H1 (cell line): ENCODE data around the gene EXTL1. TPM values are rescaled to one million over a fixed set of nuclear protein-coding genes. Genes with fewer than 3 reads are reported as not detected.

Experiments
- CTCF ChIA-PET: fragments of 300-600 bp; sonication (Branson Sonifier 250); formaldehyde crosslinking; loops from one replicate; lab custom pipeline; 2021; ENCODE audit not compliant: partially characterized antibody; lab: Charles Lee
- POLR2A ChIA-PET: fragments of 300-600 bp; sonication (Branson Sonifier 250); formaldehyde crosslinking; loops from one replicate; lab custom pipeline; 2021; ENCODE audit warnings: inconsistent platforms; ENCODE audit not compliant: partially characterized antibody; lab: Charles Lee
- DNase-seq, 2 experiments: peaks; one replicate each; pipeline versions ENCODE4 v3.0.0 to v3.0.0-alpha.2; 2010 to 2022; ENCODE audit warnings: low spot score in 2 of 2, low read depth in 1 of 2, mixed read lengths in 1 of 2
- FAIRE-seq: peaks from 2 replicates; lab custom pipeline; 2011; peaks lifted over from hg19 to GRCh38; lab: Jason Lieb, UNC
- H2AFZ ChIP-seq: 2 replicates; pipeline ENCODE4 v1.8.1; 2012; ENCODE audit warnings: low read length, inconsistent platforms
- H2AK5ac ChIP-seq: 2 replicates; pipeline ENCODE4 v1.6.1; 2013; ENCODE audit warnings: low read depth, low read length
- H2BK120ac ChIP-seq: replicated peaks from 2 replicates; pipeline ENCODE3; 2013; ENCODE audit warnings: low read depth, low read length, inconsistent platforms
- H2BK12ac ChIP-seq: 2 replicates; pipeline ENCODE4 v1.6.1; 2013; ENCODE audit warnings: low read depth, low read length
- H2BK15ac ChIP-seq: 2 replicates; pipeline ENCODE4 v1.6.1; 2013; ENCODE audit warnings: low read length
- H2BK20ac ChIP-seq: 2 replicates; pipeline ENCODE4 v1.6.1; 2013; ENCODE audit warnings: low read length
- H2BK5ac ChIP-seq: 2 replicates; pipeline ENCODE4 v1.6.1; 2013; ENCODE audit warnings: low read depth, low read length
- H3K14ac ChIP-seq: 2 replicates; pipeline ENCODE4 v1.6.1; 2013; ENCODE audit warnings: inconsistent platforms; ENCODE audit not compliant: insufficient read length
- H3K18ac ChIP-seq: 2 replicates; pipeline ENCODE4 v1.6.1; 2013; ENCODE audit warnings: low read length; ENCODE audit errors: extremely low read depth
- H3K23ac ChIP-seq: 2 replicates; pipeline ENCODE4 v1.6.1; 2013; ENCODE audit warnings: inconsistent platforms; ENCODE audit not compliant: insufficient read length
- H3K23me2 ChIP-seq: 2 replicates; pipeline ENCODE4 v1.6.1; 2013; ENCODE audit warnings: low read depth, low read length
- H3K27ac ChIP-seq: 2 replicates; pipeline ENCODE4 v1.6.1; 2011; ENCODE audit warnings: low read depth, low read length, inconsistent platforms
- H3K27me3 ChIP-seq, 4 experiments: replicated peaks in 1 of 4; 1 replicate in 1 of 4; 2 replicates in 3 of 4; pipeline versions ENCODE4 v1.6.1 to v1.8.1; 2011 to 2013; ENCODE audit warnings: low read length in 3 of 4, mild to moderate bottlenecking in 3 of 4, inconsistent platforms in 2 of 4, mixed read lengths in 2 of 4, moderate library complexity in 1 of 4; ENCODE audit not compliant: control insufficient read depth in 3 of 4, insufficient read depth in 3 of 4; ENCODE audit errors: extremely low read depth in 1 of 4
- H3K36me3 ChIP-seq, 4 experiments: 2 replicates each; pipeline versions ENCODE4 v1.6.1 to v1.8.1; 2011 to 2013; ENCODE audit warnings: mild to moderate bottlenecking in 4 of 4, low read length in 3 of 4, moderate library complexity in 2 of 4, control low read depth in 1 of 4, inconsistent platforms in 1 of 4; ENCODE audit not compliant: insufficient read depth in 4 of 4, control insufficient read depth in 2 of 4
- H3K4ac ChIP-seq: replicated peaks from 2 replicates; pipeline ENCODE3; 2013; ENCODE audit warnings: low read length, low read depth, mixed read lengths, inconsistent platforms; ENCODE audit not compliant: insufficient read length
- H3K4me1 ChIP-seq, 4 experiments: replicated peaks in 1 of 4; 1 replicate in 1 of 4; 2 replicates in 3 of 4; pipeline versions ENCODE4 v1.6.1 to v1.8.1; 2011 to 2013; ENCODE audit warnings: low read length in 3 of 4, inconsistent platforms in 2 of 4, mixed read lengths in 1 of 4; ENCODE audit not compliant: insufficient read depth in 4 of 4, control insufficient read depth in 3 of 4
- H3K4me2 ChIP-seq, 2 experiments: 2 replicates each; pipeline versions ENCODE4 v1.6.1 to v1.8.1; 2011 to 2013; ENCODE audit warnings: low read depth in 2 of 2, low read length in 2 of 2, control low read depth in 1 of 2, inconsistent platforms in 1 of 2, mild to moderate bottlenecking in 1 of 2; ENCODE audit not compliant: insufficient read depth in 1 of 2
- H3K4me3 ChIP-seq, 4 experiments: fragments of 200-600, 300-600 bp in 1 of 4; sonication (generic), shearing (Covaris generic), sonication (Bioruptor Twin) in 1 of 4; 2 replicates each; pipeline versions ENCODE4 v1.5.1 to v1.8.1; 2011 to 2016; ENCODE audit warnings: low read length in 4 of 4, low read depth in 3 of 4, control low read depth in 2 of 4, inconsistent platforms in 2 of 4, mild to moderate bottlenecking in 2 of 4, mixed read lengths in 1 of 4, moderate library complexity in 1 of 4; ENCODE audit not compliant: insufficient read depth in 2 of 4; ENCODE audit errors: extremely low read depth in 1 of 4
- H3K56ac ChIP-seq: replicated peaks from 2 replicates; pipeline ENCODE3; 2013; ENCODE audit warnings: low read depth, mild to moderate bottlenecking, mixed read lengths, low read length, inconsistent platforms; ENCODE audit not compliant: insufficient read length
- H3K79me1 ChIP-seq: 2 replicates; pipeline ENCODE4 v1.6.1; 2013; ENCODE audit warnings: low read depth, low read length, control low read depth
- H3K79me2 ChIP-seq, 2 experiments: 2 replicates each; pipeline versions ENCODE4 v1.6.1 to v1.8.1; 2012 to 2013; ENCODE audit warnings: low read length in 2 of 2, mild to moderate bottlenecking in 2 of 2, inconsistent platforms in 1 of 2; ENCODE audit not compliant: insufficient read depth in 2 of 2, control insufficient read depth in 1 of 2
- H3K9ac ChIP-seq, 4 experiments: replicated peaks in 1 of 4; 1 replicate in 1 of 4; 2 replicates in 3 of 4; pipeline versions ENCODE4 v1.6.1 to v1.8.1; 2011 to 2013; ENCODE audit warnings: low read depth in 3 of 4, low read length in 3 of 4, control low read depth in 2 of 4, mild to moderate bottlenecking in 2 of 4, moderate library complexity in 2 of 4, inconsistent platforms in 1 of 4; ENCODE audit errors: extremely low read depth in 1 of 4
- H3K9me3 ChIP-seq, 2 experiments: 2 replicates each; pipeline versions ENCODE4 v1.6.1 to v1.8.1; 2012 to 2013; ENCODE audit warnings: mild to moderate bottlenecking in 2 of 2, moderate library complexity in 2 of 2, control low read depth in 1 of 2, inconsistent platforms in 1 of 2, low read depth in 1 of 2, low read length in 1 of 2, mixed read lengths in 1 of 2; ENCODE audit not compliant: insufficient read depth in 2 of 2
- H4K20me1 ChIP-seq, 2 experiments: replicated peaks in 1 of 2; 2 replicates each; pipeline versions ENCODE3 to v1.8.1; 2011 to 2013; ENCODE audit warnings: inconsistent platforms in 2 of 2, low read length in 2 of 2, mild to moderate bottlenecking in 1 of 2; ENCODE audit not compliant: insufficient read depth in 2 of 2, control insufficient read depth in 1 of 2
- H4K5ac ChIP-seq: 2 replicates; pipeline ENCODE4 v1.6.1; 2013; ENCODE audit warnings: low read length, low read depth, mixed read lengths, inconsistent platforms; ENCODE audit not compliant: insufficient read length
- H4K8ac ChIP-seq: 2 replicates; pipeline ENCODE4 v1.8.0; 2013; ENCODE audit warnings: mild to moderate bottlenecking, moderate library complexity, low read length, inconsistent platforms; ENCODE audit not compliant: insufficient read depth; ENCODE audit errors: extremely low read depth
- H4K91ac ChIP-seq: replicated peaks from 2 replicates; pipeline ENCODE3; 2013; ENCODE audit warnings: low read length, mixed read lengths, inconsistent platforms; ENCODE audit not compliant: insufficient read length
- E2F6 ChIP-seq: IDR thresholded peaks from 2 replicates; pipeline ENCODE4 v1.6.1; 2012; ENCODE audit warnings: inconsistent platforms
- GTF2F1 ChIP-seq: IDR thresholded peaks from 2 replicates; pipeline ENCODE4 v1.6.1; 2012; ENCODE audit warnings: low read depth, low read length, improper control_type of control experiment, borderline replicate concordance
- NANOG ChIP-seq: IDR thresholded peaks from 2 replicates; pipeline ENCODE4 v1.6.1; 2011; ENCODE audit warnings: low read length, low read depth, mild to moderate bottlenecking, inconsistent platforms; ENCODE audit not compliant: insufficient read depth, poor library complexity, severe bottlenecking
- SIX5 ChIP-seq: IDR thresholded peaks from 2 replicates; pipeline ENCODE4 v1.6.1; 2011; ENCODE audit warnings: mild to moderate bottlenecking, low read depth, low read length
- TCF12 ChIP-seq: IDR thresholded peaks from 2 replicates; pipeline ENCODE4 v1.6.1; 2011; ENCODE audit warnings: low read depth, mild to moderate bottlenecking, low read length
- WGBS, 2 experiments: shearing (Covaris generic) in 1 of 2; methylation state at CpG; one replicate each; pipeline versions ENCODE4 v1.1.6 to v1.1.7; 2013 to 2015; ENCODE audit warnings: low lambda C conversion rate in 2 of 2, mixed read lengths in 2 of 2, inconsistent platforms in 1 of 2, low coverage in 1 of 2, missing lambda C conversion rate in 1 of 2; ENCODE audit not compliant: insufficient replicate concordance in 2 of 2, insufficient coverage in 1 of 2, insufficient read length in 1 of 2; ENCODE audit errors: extremely low coverage in 1 of 2, missing lambda C conversion rate in 1 of 2; 5-methylcytosine and 5-hydroxymethylcytosine counted together
- polyA plus RNA-seq, 7 experiments: library from polyadenylated mRNA; depleted of rRNA in 3 of 7; stranded (reverse) in 5 of 7; unstranded in 2 of 7; fragments of >200 nt in 5 of 7; fragments of 200-250 nt in 2 of 7; gene quantifications; 1 replicate in 5 of 7; 2 replicates in 1 of 7; 4 replicates in 1 of 7; pipeline versions ENCODE4 v1.2.1 to v1.2.3, GENCODE V29; 2011 to 2013; ENCODE audit warnings: missing spikeins in 2 of 7, mixed read lengths in 2 of 7
- total RNA-seq: library from RNA; stranded (reverse); fragmentation: NEBNext Ultra II Directional; extraction: Animal tissue kit (Norgen Biotek cat#: 25700); gene quantifications from 2 replicates; pipeline ENCODE4 v1.2.1, GENCODE V29; 2021
- TF ChIP-seq, protein P1 (sequence below): IDR thresholded peaks from 2 replicates; pipeline ENCODE4 v1.6.1; 2011; ENCODE audit warnings: low read length, improper control_type of control experiment

The EXTL1 gene
- total and polyA plus RNA-seq, 2 of the 8 experiments (the other 6 are each of a cell fraction or from before 2014, with no cell fraction given), result 0.89 to 1.2 TPM

- Histone ChIP-seq H3K4ac (no peak overlapping the region), H3K27ac (no peak overlapping the region), H3K23ac (no peak overlapping the region), H3K79me1 (no peaks in the 10 kb centered on the region), H3K4me2 (no peak overlapping the region), H4K20me1 (peaks cover 2% of the 10 kb centered on the region in 2 experiments), H2AK5ac (no peak overlapping the region), H3K27me3 (peaks cover 20 to 42% (median 34%) of the 10 kb centered on the region in 4 experiments), H3K9ac (no peak overlapping the region), H3K4me1 (peaks cover 0 to 11% (median 5%) of the 10 kb centered on the region in 4 experiments; a peak in 3 of 7 replicates), H2BK5ac (no peak overlapping the region), H3K18ac (no peak overlapping the region), H2AFZ (no peak overlapping the region), H3K23me2 (peaks cover 10% of the 10 kb centered on the region; the same call in 1 of the 2 replicates), H4K5ac (no peak overlapping the region), H3K14ac (no peak overlapping the region), H3K9me3 (no peaks in the 10 kb centered on the region), H2BK20ac (no peak overlapping the region)
- 78% methylated on average over 6 of the region's 6 CpGs; no CpG with 5 or more reads in 1 of the 2 experiments for WGBS, 2 experiments
- FAIRE-seq, result no peak
- CTCF ChIA-PET, result interaction anchor here (0.7 to 1.3 kb wide), 3 partner anchors 9 to 95 kb away, joined by 3 read pairs; no protein-coding TSS in a partner anchor
- DNase-seq, result no peak
- no peak for TF ChIP-seq E2F6
- no peak for TF ChIP-seq TCF12
- TF ChIP-seq, protein P1, sequence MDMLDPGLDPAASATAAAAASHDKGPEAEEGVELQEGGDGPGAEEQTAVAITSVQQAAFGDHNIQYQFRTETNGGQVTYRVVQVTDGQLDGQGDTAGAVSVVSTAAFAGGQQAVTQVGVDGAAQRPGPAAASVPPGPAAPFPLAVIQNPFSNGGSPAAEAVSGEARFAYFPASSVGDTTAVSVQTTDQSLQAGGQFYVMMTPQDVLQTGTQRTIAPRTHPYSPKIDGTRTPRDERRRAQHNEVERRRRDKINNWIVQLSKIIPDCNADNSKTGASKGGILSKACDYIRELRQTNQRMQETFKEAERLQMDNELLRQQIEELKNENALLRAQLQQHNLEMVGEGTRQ, result no peak
- no peak for TF ChIP-seq SIX5
- no peak for TF ChIP-seq NANOG
- TF ChIP-seq GTF2F1, result no peak
- TF ChIP-seq, all 59 proteins: peak for 0
- no peak overlapping the region for H2BK15ac ChIP-seq
- no peak overlapping the region for H4K91ac ChIP-seq
- POLR2A ChIA-PET, result interaction anchor here (0.8 kb wide), 1 partner anchor 10 kb away, joined by 4 read pairs; no protein-coding TSS in a partner anchor
- no peak overlapping the region for H4K8ac ChIP-seq
- no peak overlapping the region for H2BK12ac ChIP-seq
- H3K36me3 ChIP-seq, result no peaks in the 10 kb centered on the region; a peak in 1 of 8 replicates
- no peak overlapping the region for H3K4me3 ChIP-seq
- H3K79me2 ChIP-seq, result no peaks in the 10 kb centered on the region
- no peak overlapping the region for H3K56ac ChIP-seq
- H2BK120ac ChIP-seq, result no peak overlapping the region
Observed at GRCh38 chr1:26050248-26050640, 28.7 kb downstream of the EXTL1 start.
